Brain microvascular endothelial cell (primary cell): ENCODE measurements around the gene RARRES2.

Experiments used
- DNase-seq: peaks from one replicate; pipeline ENCODE4 v3.0.0-alpha.2; 2020
- H3K27ac ChIP-seq: fragments of 250-450 bp; sonication (Bioruptor Pico); 2 replicates; pipeline ENCODE4 v1.5.1; 2020; ENCODE audit warnings: mild to moderate bottlenecking, moderate library complexity
- H3K27me3 ChIP-seq: fragments of 250-450 bp; sonication (Bioruptor Pico); replicated peaks from 2 replicates; pipeline ENCODE4 v1.5.1; 2020; ENCODE audit warnings: mild to moderate bottlenecking
- H3K36me3 ChIP-seq: fragments of 250-450 bp; sonication (Bioruptor Pico); replicated peaks from 2 replicates; pipeline ENCODE4 v1.5.1; 2020; ENCODE audit warnings: mild to moderate bottlenecking
- H3K4me3 ChIP-seq: 2 replicates; pipeline ENCODE4 v1.5.1; 2011; ENCODE audit warnings: low read depth, mild to moderate bottlenecking, control low read depth, low read length, moderate library complexity
- CTCF ChIP-seq: IDR thresholded peaks from 2 replicates; pipeline ENCODE4 v1.5.1; 2011; ENCODE audit warnings: low read depth, mild to moderate bottlenecking, moderate library complexity, low read length, control low read depth, inconsistent platforms; ENCODE audit errors: missing control alignments
- in situ Hi-C: cut with HindIII; loops from 2 replicates; pipeline ENCODE4 v1.10.0; 2017; ENCODE audit warnings: low sequenced_read_pairs, low pct_ligation_motif_present

Gene RARRES2

DNA sequence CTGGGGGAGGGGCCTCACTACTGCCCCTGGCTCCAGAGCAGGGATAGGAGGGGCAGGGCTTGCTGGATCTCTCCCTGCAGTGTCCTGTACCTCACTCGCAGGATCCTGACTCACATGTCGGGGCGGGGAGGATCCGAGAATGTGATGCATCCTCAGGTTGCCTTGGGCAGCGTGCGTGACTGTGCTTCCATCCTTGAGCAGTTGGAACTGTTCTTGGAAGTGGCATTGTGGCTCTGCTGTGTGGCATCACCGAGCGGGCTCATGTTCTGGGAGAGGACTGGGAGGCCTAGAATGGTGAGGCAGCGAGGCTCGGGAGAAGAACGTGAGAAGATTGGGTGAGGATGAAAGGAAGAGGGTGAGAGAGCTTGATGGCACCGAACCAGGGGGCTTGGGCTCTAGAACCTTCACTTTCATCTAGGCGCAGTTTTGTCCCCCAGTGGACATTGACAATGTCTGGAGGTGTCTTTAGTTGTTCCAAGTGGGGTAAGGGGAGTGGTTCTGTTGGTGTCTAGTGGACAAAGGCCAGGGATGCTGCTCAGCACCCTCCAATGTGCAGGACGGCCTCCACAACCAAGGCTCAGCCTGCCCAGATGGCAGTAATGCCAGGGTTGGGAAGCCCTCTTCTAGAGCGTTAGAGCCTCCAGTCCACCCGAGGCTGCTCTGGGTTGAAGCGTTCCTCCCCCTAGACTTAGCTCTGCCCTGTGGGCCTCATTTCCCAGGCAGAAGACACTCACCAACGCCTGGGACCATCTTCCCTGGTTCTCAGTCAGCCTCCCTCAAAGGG, 8.4 kb downstream of the RARRES2 start:
- H3K36me3 ChIP-seq: no peaks in the 10 kb centered on the region
- in situ Hi-C loops: no loop called here

GRCh38 chr7:150330211-150330885, 11.1 kb downstream of the RARRES2 start:
- H3K27me3 ChIP-seq: no peaks in the 10 kb centered on the region
- no peak overlapping the region for H3K4me3 ChIP-seq
- H3K27ac ChIP-seq: no peak overlapping the region
- no peak for TF ChIP-seq CTCF
- DNase-seq: no peak
- in situ Hi-C loops: no loop called here
- H3K36me3 ChIP-seq: no peaks in the 10 kb centered on the region

More for the DNA sequence above, 8.4 kb downstream of the RARRES2 start:
- no peak for DNase-seq
- TF ChIP-seq CTCF: no peak
- Histone ChIP-seq H3K27me3 (no peaks in the 10 kb centered on the region), H3K4me3 (no peak overlapping the region), H3K27ac (no peak overlapping the region)

DNA sequence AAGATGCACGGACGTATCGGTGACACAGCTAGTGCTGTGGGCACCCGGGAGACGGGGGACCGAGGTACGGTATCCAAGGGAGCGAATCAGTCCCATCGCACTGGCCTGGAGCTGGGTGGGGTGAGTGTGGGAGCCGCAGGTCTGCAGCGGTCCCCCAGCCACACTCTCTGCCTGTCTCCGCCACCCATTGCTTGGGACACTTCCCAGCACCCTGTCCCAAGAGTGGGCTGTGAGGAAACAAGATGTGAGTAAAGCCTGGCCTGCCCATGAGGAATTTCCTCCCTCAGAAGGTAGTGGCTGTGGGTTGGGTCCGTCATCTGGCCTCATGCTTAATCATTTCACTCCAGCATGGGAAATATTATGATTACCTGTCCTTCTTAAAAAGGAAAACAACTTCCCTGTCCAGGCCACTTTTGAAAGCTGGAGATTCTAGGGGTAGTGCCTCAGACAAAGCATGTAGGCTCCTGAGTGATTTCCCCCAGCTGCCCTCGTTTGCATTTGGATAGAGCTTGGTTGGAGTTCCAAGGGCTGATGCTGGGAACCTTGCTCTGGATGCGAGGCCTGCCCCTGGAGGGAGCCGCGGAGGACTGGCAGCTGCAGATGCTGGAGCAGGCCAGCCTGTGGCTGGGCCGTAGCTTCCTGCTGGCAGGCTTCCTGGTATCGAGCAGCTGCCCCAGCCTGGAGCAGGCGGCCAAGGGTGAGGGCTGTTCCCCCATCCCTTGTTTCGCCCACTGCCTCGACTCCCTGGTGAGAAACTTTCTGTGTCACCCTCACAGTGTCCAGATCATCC, 11.9 kb downstream of the RARRES2 start:
- in situ Hi-C loops: no loop called here
- Histone ChIP-seq H3K4me3 (no peak overlapping the region), H3K27me3 (no peaks in the 10 kb centered on the region), H3K36me3 (no peaks in the 10 kb centered on the region), H3K27ac (no peak overlapping the region)
- no peak for DNase-seq
- TF ChIP-seq CTCF: no peak

DNA sequence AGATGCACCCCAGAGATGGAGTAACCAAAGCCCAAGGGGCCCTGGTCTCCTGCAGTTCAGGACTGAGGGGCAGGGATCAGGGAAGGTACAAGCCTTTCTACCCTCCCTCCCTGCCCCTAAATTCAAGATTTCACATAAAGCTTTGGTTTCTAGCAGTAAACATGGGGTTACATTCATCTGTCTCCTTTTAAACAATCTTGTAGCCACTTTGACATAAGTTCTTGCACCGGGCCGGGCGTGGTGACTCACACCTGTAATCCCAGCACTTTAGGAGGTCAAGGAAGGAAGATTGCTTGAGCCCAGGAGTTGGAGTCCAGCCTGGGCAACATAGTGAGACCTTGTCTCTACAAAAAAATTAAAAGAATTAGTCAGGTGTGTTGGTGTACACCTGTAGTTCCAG, 14.1 kb downstream of the RARRES2 start:
- no peaks in the 10 kb centered on the region for H3K36me3 ChIP-seq
- peaks cover 8% of the 10 kb centered on the region for H3K27me3 ChIP-seq
- in situ Hi-C loops: no loop called here
- DNase-seq: no peak
- TF ChIP-seq CTCF: no peak
- H3K27ac ChIP-seq: no peak overlapping the region
- H3K4me3 ChIP-seq: no peak overlapping the region

- no peak overlapping the region for H3K4me3 ChIP-seq
- no peak for DNase-seq
- no peaks in the 10 kb centered on the region for H3K36me3 ChIP-seq
- in situ Hi-C loops: no loop called here
- H3K27me3 ChIP-seq: peaks cover 8% of the 10 kb centered on the region
- TF ChIP-seq CTCF: no peak
- no peak overlapping the region for H3K27ac ChIP-seq
Observed at GRCh38 chr7:150326657-150327268, 14.7 kb downstream of the RARRES2 start.
